ENCODE results near the gene DBF4B.

The DBF4B gene

DNA sequence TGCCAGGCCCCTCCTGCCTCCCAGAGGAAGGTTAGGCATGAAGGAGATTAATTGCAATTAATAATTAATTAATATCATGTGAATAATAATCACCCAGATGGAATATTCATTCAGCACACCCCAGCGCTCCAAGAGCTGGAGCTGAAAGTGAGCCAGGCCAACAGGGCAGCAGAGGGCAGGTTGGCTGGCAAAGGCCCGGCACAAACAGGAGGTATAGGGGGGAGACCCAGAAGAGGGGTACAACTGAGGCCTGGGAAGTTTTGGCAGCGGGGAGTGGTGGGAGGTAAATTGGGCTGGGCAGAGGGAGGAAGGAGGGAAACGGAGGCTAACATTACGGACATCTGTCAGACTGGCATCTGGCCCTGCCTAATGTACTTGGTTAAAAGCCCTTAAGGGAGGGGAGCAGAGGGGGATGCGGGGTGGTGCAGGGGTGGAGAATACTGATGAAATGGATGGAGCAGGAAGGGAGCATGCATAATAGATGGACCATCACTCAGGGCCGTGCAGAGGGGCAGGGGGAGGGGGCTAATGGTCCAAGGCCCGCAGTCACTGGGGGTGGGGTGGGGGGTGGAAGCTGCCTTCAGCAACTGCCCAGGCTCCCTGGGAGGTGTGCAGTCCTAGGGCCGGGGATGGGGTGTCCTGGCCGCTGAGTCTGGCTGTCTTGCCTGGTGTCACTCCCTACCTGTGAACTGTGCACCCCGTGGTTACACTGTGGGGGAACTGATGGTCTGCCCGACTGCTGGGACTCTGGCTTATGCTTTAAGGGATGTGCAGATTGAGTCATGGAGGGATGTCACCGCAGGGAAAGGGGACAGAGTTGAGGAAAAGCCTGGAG is 52.2 kb downstream of the DBF4B start:
- no peak for FAIRE-seq

DNA sequence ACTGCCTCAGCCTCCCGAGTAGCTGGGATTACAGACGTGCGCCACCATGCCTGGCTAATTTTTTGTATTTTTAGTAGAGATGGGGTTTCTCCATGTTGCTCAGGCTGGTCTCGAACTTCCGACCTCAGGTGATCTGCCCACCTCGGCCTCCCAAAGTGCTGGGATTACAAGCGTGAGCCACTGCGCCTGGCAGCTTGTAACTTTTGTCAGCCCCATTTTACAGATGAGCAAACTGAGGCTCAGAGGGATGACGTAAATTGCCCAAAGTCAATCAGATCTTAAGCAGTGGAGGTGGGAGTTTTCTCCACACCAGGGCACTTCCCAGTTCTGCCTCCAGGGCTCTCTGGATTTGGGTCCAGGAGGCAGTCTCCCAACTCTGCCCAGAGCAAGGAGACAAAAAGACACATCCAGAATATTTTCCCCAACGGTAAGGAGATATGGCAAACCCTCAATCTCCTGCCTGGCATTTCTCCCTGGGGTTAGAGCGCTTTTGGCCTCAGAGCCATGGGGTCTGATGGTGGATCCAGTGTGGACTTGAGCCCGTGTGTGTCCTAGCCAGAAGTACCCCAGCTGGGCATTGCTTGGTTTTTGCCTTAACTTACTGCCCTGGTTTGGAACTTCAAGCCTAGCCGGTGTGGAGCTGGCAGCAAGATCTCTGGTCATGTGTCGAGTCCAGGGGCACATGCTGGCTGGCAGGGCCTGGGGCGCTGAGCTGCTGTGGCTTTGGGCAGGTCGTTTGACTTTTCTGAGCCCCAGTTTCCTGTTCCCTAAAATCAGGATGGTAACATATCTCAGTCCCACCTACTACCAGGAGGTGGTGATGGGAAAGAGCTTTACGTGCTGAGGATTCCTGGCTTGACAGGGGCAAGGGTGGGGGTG is 53.7 kb downstream of the DBF4B start:
- no peak for FAIRE-seq

DNA sequence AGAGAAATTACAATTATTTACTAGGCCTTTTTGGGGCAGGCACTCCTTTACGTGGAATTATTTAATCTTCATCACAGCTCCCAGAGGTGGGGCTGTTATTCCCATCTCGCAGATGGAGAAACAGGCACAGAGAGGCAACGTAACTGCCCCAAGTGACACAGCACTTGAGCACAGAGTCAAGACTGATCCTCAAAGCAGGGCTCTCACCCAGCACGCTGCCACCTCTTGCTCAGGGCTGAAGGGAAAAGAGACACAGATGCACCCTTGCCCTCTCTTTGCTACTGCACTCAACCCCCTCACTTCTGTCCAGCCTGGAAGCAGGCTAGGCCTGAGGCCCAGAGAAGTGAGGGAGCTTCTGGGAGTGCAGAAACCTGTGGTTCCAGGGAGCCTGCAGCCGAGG is 54.7 kb downstream of the DBF4B start:
- no peak for FAIRE-seq

DNA sequence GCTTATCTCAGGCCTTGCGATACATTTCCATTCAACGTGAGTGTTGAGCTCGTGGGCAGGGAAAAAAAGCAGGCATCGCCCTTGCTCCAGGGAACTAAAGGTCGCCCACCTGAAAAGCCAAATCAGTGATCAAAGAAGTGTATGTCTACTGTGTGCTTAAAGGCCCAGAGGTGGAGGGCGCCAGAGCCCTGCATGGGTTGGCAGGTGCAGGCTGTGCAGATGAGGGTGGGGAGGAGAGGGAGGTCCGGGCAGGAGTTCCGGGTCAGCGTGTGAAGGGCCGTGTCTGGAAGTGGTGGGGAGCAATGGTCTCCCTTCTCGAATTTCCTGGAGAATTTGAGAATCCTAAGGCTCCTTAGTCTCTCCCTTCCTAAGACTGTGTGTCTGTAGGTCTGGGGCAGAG is 57.5 kb downstream of the DBF4B start:
- FAIRE-seq: no peak

DNA sequence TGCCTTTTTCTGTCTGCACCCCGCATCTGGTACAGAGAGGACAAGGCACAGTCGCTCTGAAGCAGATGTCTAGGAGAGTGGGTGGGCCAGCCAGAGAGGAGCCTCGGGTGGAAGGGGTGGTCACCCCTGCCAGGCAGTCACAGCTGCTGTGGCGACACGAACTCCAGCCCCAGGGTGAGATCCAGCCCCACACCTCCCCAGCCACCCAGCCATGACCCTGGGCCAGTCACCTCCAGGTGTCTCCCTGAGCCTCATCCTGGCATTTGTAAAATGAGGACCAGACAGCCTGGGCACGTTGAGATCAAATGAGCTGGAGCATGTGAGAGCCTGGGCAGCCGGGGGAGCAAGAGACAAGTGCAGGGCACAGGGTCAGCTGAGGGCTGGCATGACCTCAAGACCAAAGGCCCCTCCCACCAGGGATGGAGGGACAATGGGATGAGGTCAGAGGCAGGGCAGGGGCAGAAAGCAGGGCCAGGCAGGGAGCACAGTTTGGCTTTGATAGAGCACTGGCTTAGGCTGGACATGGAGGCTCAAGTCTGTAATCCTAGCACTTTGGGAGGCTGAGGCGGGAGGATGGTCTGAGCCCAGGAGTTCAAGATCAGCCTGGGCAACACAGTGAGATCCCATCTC is 58.1 kb downstream of the DBF4B start:
- no peak for FAIRE-seq

DNA sequence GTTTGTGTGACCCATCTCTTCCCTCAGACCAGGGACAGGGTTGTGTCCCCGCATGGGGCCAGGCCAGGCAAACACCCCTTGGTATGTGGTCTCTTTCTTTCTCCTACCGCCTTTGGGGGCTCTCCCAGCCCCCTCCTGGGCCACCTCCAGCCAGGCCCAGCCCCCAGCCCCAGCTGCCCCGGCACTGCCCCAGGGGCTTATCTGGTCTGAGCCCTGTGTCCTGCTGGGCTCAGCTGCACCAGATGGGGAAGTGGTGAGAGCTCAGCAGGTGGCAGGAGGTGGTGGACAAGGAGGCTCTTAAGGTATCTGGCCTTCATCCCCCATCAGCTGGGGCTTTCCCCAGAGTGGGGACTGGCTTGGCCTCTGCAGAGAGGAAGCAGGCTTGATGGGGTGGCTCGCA is 59.0 kb downstream of the DBF4B start:
- no peak for FAIRE-seq

DNA sequence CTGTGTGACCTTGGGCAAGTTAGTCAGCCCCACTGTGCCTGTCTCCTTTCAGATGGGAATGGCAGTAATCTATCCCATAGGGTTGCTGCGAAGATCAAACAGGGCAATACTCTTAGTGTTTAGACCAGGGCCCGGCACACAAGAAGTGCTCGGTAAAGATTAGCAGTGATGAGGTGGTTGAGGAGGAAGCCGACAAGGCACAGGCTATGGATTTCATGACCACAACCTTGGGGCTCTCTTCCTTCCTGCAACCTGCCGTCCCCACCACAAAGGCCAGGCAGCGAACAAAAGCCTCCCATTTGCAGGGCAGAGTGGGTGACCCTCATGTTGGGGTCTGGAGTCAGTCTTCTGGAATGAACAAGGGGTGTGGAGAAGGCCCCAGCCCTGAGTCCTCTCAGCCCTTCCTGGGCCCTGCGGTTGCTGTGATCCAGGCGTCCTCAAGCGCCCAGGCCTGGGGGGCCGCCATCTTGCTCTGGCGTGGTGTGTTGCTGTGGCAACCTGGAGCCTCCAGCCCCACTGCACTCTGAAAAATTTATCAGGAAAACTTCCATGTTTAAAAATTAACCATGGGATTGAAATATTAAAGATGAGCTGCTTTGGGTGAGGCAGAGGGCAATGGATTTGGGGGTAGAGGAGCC is 60.2 kb downstream of the DBF4B start:
- no peak for FAIRE-seq

DNA sequence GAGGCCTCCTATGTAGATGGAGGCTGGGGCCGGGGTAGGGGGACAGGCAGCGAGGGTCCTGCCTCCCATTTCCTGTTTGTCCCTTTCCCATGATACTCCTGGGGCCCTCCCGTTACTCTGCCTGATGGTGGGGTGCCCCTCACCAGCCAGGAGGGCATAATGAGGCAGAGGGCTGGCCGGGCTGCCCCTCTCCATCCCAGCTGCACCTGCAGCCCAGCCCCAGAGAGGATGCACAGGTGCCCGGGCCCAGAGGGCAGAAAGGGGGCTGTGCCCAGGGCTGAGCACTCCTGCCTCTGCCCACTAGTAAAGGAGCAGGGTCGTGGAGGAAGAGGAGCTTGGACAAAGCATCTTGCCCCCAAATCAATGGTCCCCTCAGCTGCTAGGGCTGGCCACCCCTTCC is 60.8 kb downstream of the DBF4B start:
- FAIRE-seq: no peak

DNA sequence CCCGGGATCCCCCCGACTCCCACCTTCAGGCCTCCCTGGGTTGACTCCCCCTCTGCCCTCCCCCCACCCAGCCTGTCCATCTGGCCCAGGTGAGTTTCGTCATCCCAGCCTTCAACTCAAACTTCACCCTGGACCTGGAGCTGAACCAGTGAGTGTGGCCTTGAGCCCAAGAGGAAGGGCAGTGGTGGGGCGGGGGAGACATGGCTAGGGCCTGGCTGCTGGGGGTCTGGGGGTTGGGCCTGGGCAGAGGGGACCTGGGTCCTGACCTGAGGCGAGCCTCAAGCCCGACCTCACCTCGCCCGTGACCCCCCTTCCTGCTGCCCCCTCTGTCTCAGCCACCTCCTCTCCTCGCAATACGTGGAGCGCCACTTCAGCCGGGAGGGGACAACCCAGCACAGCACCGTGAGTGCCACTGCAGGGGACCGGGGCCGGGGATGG is 61.2 kb downstream of the DBF4B start:
- FAIRE-seq: no peak

DNA sequence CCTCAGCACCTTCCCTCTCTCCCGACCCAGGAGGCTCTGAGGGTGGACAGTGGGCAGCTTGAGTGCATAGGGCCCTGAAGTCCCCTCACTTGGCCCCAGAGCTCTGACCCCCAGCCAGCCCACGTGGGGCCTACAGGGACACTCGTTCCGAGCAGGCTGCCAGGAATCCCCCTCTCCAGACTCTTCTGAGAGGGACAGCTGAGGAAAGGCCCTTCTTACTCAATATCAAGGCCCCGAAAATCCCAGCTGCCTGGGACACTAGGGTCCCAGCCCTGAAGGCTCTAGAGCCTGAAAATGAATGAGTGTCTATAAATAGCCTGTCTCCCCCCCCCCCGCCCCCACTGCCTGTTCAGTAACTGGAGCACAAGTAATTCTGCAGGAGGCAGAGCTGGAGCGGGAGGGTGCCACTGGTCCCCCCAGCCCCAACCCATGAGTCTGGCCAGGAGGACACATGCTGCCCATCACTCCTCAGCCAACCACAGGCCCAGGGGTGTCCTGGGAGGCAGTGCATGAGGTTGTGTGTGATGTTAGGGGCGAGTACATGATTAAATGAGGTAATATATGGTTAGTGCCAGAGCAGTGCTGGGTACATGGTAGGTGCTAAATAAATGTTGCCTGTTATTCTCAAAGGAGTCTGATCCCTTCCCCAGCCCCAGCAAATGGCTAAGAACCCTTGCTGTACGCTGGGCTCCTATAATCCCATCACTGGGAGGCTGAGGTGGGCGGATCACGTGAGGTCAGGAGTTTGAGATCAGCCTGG is 61.9 kb downstream of the DBF4B start:
- no peak for FAIRE-seq

DNA sequence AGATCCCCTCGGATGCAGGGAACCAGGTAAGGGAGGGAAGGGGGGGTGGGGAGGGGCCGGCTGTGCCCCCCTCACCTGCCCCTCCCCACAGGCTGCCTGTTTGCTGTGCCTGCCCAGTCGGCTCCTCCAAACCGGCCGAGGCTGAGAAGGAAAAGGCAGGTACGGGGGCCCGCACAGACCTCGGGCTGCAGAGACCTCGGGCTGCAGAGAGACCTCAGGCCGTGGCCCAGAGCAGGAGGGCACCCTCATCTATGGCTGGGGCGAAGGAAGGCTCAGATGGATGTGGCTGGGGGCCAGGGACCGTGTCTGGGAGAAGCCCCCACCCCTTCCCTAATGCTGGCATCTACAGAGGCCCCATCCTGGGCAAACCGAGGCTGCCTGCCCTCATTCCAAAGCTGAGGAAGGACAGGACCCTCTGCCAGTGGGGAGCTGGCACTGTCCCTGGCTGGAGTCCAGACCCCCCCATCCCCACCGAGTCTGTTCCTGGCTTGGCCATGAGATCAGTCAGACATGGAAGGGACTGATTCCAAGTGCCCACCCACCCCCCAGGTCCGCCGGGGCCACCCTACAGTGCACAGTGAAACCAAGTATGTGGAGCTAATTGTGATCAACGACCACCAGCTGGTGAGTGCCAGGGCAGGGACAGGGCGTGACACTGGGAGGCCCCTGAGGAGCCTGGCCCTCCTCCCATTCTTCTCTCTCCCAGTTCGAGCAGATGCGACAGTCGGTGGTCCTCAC is 64.0 kb downstream of the DBF4B start:
- FAIRE-seq: no peak

DNA sequence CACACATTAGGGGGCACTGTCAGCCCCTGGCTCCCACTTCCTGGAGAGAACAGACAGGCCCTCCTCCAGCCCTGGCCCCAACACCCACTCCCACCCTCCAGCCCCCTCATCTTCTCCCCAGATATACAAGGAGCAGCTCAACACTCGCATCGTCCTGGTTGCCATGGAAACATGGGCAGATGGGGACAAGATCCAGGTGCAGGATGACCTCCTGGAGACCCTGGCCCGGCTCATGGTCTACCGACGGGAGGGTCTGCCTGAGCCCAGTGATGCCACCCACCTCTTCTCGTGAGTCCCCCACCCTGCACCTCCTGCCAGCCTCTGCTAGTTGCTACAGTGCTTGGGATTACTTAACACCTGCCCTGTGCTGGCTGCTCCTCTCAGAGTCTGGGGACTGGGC is 64.7 kb downstream of the DBF4B start:
- FAIRE-seq: no peak

DNA sequence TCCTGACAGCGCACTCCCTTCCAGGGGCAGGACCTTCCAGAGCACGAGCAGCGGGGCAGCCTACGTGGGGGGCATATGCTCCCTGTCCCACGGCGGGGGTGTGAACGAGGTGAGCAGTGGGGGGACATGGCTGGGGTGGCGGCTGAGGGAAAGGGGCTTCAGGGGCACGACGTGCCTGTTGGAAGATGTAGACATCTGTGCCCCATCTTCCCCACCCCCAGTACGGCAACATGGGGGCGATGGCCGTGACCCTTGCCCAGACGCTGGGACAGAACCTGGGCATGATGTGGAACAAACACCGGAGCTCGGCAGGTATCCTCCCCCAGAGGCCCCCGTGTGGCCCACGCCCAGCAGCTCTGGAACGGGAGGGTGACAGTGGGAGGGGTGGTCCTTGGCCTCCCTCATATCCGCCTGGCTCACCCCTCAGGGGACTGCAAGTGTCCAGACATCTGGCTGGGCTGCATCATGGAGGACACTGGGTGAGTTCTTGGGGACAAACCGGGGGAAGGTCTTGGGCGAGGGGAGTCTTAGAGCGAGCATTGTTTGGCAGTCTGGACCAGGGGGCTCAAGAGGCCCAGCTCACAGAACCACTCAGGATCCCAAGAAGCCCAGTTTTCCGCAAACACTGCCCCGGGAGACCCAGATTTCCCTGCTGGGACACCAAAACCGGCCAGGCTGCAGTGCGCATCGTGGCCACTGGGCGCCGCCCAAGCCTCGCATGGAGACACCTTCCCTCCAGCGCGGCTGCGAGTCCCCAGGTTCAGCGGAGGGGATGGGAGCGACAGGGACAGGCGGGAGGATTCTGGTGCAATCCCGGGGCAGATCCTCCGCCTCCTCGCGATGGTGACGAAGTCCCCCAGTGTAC is 66.0 kb downstream of the DBF4B start:
- no peak for FAIRE-seq

DNA sequence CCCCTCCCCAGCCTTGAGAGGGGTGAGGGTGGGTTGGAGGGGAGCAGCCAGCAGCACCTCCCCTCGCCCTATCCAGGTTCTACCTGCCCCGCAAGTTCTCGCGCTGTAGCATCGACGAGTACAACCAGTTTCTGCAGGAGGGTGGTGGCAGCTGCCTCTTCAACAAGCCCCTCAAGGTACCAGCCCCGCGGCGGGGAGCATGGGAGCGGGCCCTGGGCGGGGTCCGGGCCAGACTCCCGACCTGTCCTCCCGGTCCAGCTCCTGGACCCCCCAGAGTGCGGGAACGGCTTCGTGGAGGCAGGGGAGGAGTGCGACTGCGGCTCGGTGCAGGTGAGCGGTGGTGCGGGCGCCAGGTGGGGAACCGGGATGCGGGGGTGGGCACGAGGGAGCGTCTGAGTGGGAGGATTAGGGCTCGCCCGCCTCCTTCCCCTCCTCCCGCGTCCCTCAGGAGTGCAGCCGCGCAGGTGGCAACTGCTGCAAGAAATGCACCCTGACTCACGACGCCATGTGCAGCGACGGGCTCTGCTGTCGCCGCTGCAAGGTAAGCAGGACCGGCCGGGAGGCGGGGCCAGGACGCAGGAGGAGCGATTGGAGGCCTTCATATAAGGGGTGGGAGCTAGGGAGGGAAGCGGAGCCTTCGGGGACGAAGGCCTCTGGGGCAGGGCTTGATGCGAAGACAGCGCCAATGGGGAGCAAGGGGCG is 66.8 kb downstream of the DBF4B start:
- no peak for FAIRE-seq

DNA sequence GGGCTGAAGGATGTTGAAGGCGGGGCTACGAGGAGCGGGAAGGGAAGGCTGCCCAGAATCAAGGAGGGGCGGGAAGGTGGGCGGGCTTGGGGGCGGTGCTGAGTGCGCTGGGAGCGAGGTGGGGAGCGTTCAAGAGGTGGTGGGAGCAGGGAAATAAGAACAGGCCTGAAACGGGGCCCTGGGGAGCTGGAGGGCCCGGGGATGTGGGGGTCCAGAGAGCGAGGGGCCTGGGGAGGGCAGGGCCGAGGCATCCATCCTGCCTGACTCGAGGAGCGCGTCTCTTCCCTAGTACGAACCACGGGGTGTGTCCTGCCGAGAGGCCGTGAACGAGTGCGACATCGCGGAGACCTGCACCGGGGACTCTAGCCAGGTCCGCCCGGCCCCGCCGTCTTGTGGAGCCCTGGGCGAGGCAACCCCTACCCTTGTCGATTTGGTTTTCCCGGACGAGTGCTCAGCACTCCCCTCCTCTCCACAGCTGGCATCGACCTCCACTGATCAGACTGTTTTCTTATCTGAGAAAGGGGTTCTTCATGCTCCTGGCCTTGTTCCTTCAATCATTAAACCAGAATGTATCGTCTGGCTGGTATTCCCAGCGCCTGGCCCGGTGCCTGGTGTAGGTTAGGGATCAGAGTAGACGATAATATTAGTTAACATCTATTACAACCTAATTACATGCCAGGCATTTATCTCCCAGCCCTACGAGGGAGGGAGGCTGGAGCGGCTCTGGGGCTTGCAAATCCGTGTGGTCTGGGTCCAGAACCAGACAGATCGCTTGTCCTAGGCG is 67.6 kb downstream of the DBF4B start:
- no peak for FAIRE-seq

DNA sequence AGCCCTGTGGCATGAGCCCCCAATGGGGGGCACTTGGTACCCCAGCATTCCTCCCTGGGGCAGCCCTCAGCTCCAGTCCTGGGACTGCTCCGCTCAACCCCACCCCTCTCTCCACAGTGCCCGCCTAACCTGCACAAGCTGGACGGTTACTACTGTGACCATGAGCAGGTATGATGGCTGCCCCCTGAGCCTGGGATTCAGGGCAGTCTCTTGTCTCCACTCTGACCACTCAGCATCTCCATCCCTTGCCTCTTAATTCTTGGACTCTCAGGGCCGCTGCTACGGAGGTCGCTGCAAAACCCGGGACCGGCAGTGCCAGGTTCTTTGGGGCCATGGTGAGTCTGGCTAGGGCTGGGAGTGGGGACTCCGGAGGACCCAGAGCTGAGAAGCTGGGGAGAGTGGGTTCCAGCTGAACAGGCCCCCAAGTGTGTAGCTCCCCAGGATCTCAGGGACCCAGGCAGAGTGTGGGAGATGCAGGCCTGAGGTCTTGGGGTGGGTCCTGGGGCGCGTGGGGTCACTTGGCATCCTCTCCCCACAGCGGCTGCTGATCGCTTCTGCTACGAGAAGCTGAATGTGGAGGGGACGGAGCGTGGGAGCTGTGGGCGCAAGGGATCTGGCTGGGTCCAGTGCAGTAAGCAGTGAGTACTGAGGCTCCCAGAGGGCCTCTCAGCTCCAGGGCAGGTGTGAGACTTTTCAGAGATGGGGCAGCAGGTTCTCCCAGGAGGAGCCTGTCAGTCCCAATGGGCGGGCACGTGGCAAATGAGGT is 68.3 kb downstream of the DBF4B start:
- no peak for FAIRE-seq

DNA sequence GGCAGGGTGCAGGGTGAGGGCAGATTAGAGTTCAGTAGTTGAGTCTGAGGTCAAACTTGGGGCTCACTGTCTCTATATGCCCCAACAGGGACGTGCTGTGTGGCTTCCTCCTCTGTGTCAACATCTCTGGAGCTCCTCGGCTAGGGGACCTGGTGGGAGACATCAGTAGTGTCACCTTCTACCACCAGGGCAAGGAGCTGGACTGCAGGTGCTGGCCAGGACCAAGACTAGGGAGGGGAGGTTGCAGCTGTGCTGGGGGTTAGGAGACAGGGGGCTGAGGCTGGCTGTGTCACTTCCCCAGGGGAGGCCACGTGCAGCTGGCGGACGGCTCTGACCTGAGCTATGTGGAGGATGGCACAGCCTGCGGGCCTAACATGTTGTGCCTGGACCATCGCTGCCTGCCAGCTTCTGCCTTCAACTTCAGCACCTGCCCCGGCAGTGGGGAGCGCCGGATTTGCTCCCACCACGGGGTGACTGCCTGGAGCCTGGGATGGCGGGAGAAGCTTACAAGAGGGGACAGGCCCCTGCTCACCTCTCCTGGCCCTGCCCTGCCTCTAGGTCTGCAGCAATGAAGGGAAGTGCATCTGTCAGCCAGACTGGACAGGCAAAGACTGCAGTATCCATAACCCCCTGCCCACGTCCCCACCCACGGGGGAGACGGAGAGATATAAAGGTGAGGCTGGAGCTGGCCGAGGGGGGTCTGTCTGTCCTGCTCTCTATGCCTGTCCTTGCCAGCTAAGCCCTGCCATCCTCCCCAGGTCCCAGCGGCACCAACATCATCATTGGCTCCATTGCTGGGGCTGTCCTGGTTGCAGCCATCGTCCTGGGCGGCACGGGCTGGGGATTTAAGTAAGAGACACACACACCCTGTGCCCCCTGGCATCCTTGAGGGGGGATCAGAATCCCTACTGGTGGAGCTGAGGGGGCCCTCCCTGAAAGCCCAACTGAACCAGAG is 69.2 kb downstream of the DBF4B start:
- no peak for FAIRE-seq

Data from islet of Langerhans (tissue), 1 donor.